ENCODE results near the gene TNRC18.
"Not testable (repeated sequence)": the region's sequence is repeated elsewhere in the genome, so short reads cannot be mapped to it uniquely, and the experiment has no call there.

Gene TNRC18

GRCh38 chr7:5380350-5381070, 43.1 kb downstream of the TNRC18 start:
- ATAC-seq (replicated peaks): no peak
- Mint-ChIP-seq H3K27me3 (no peaks in the 10 kb centered on the region), H3K4me1 (ENCODE audit: low read depth in 2 of 2) (peaks cover 35 to 39% of the 10 kb centered on the region in 2 donors), H3K36me3 (ENCODE audit: insufficient read depth) (peaks cover 23% of the 10 kb centered on the region), H3K9me3 (no peaks in the 10 kb centered on the region), H3K4me3 (no peak overlapping the region), H3K27ac (peak overlapping the region; percentile 63 to 91)
- DNase-seq: no peak

GRCh38 chr7:5379546-5379945, 44.1 kb downstream of the TNRC18 start:
- no peak for ATAC-seq (replicated peaks)
- no peaks in the 10 kb centered on the region for H3K27me3 Mint-ChIP-seq
- no peaks in the 10 kb centered on the region for H3K9me3 Mint-ChIP-seq
- peaks cover 23% of the 10 kb centered on the region for H3K36me3 Mint-ChIP-seq (ENCODE audit: insufficient read depth)
- H3K27ac Mint-ChIP-seq: no peak overlapping the region
- peaks cover 33 to 36% of the 10 kb centered on the region in 2 donors for H3K4me1 Mint-ChIP-seq (ENCODE audit: low read depth in 2 of 2)
- no peak for DNase-seq
- no peak overlapping the region for H3K4me3 Mint-ChIP-seq

- Mint-ChIP-seq H3K4me1 (ENCODE audit: low read depth in 2 of 2) (peaks cover 22 to 26% of the 10 kb centered on the region in 2 donors), H3K4me3 (no peak overlapping the region), H3K9me3 (no peaks in the 10 kb centered on the region), H3K27ac (no peak overlapping the region), H3K36me3 (ENCODE audit: insufficient read depth) (peaks cover 36% of the 10 kb centered on the region), H3K27me3 (no peaks in the 10 kb centered on the region)
- DNase-seq (no peak), ATAC-seq (replicated peaks) (no peak)
Measured at GRCh38 chr7:5377816-5378215, 45.8 kb downstream of the TNRC18 start.

- ATAC-seq (replicated peaks) (no peak), DNase-seq (no peak)
- no peak overlapping the region for H3K27ac Mint-ChIP-seq
- peaks cover 20 to 23% of the 10 kb centered on the region in 2 donors for H3K4me1 Mint-ChIP-seq (ENCODE audit: low read depth in 2 of 2)
- no peaks in the 10 kb centered on the region for H3K9me3 Mint-ChIP-seq
- H3K36me3 Mint-ChIP-seq (ENCODE audit: insufficient read depth): peaks cover 41% of the 10 kb centered on the region
- H3K4me3 Mint-ChIP-seq: no peak overlapping the region
- H3K27me3 Mint-ChIP-seq: no peaks in the 10 kb centered on the region
Measured at GRCh38 chr7:5377279-5377678, 46.4 kb downstream of the TNRC18 start.

GRCh38 chr7:5375925-5376324, 47.7 kb downstream of the TNRC18 start:
- no peaks in the 10 kb centered on the region for H3K9me3 Mint-ChIP-seq
- no peaks in the 10 kb centered on the region for H3K27me3 Mint-ChIP-seq
- DNase-seq: peak in 2 of 3 experiments; percentile 11 to 18
- peak overlapping the region; percentile 23 to 32 for H3K27ac Mint-ChIP-seq
- ATAC-seq (replicated peaks): peak; percentile 84
- H3K4me1 Mint-ChIP-seq (ENCODE audit: low read depth in 2 of 2): peaks cover 13 to 15% of the 10 kb centered on the region in 2 donors
- peak overlapping the region in 1 of 2 donors; percentile 49 for H3K4me3 Mint-ChIP-seq
- peaks cover 49% of the 10 kb centered on the region for H3K36me3 Mint-ChIP-seq (ENCODE audit: insufficient read depth)

- H3K36me3 Mint-ChIP-seq (ENCODE audit: insufficient read depth): peaks cover 54% of the 10 kb centered on the region
- no peak for ATAC-seq (replicated peaks)
Measured at GRCh38 chr7:5374464-5374863, 49.2 kb downstream of the TNRC18 start.

GRCh38 chr7:5373300-5373699, 50.3 kb downstream of the TNRC18 start:
- H3K9me3 Mint-ChIP-seq: no peaks in the 10 kb centered on the region
- DNase-seq (no peak), ATAC-seq (replicated peaks) (no peak)
- no peak overlapping the region for H3K4me3 Mint-ChIP-seq
- H3K36me3 Mint-ChIP-seq (ENCODE audit: insufficient read depth): peaks cover 65% of the 10 kb centered on the region
- H3K27me3 Mint-ChIP-seq: no peaks in the 10 kb centered on the region
- H3K27ac Mint-ChIP-seq: peak overlapping the region; percentile 12 to 44
- H3K4me1 Mint-ChIP-seq (ENCODE audit: low read depth in 2 of 2): peaks cover 12 to 16% of the 10 kb centered on the region in 2 donors

More at GRCh38 chr7:5374464-5374863, 49.2 kb downstream of the TNRC18 start:
- no peak for DNase-seq
- Mint-ChIP-seq H3K4me3 (no peak overlapping the region), H3K9me3 (no peaks in the 10 kb centered on the region), H3K4me1 (ENCODE audit: low read depth in 2 of 2) (peaks cover 8 to 14% of the 10 kb centered on the region in 2 donors), H3K27me3 (no peaks in the 10 kb centered on the region), H3K27ac (no peak overlapping the region)

- H3K4me3 Mint-ChIP-seq: peak overlapping the region in 1 of 2 donors; percentile 23
- peak overlapping the region; percentile 81 to 90 for H3K27ac Mint-ChIP-seq
- H3K36me3 Mint-ChIP-seq (ENCODE audit: insufficient read depth): peaks cover 76% of the 10 kb centered on the region
- no peaks in the 10 kb centered on the region for H3K9me3 Mint-ChIP-seq
- ATAC-seq (replicated peaks) (no peak), DNase-seq (no peak)
- peaks cover 9 to 11% of the 10 kb centered on the region in 2 donors for H3K4me1 Mint-ChIP-seq (ENCODE audit: low read depth in 2 of 2)
- no peaks in the 10 kb centered on the region for H3K27me3 Mint-ChIP-seq
Measured at GRCh38 chr7:5370454-5371353, 52.9 kb downstream of the TNRC18 start.

GRCh38 chr7:5367661-5368060, 56.0 kb downstream of the TNRC18 start:
- DNase-seq (no peak), ATAC-seq (replicated peaks) (no peak)
- Mint-ChIP-seq H3K27me3 (no peaks in the 10 kb centered on the region), H3K27ac (no peak overlapping the region), H3K36me3 (ENCODE audit: insufficient read depth) (peaks cover 63% of the 10 kb centered on the region), H3K4me3 (no peak overlapping the region), H3K9me3 (no peaks in the 10 kb centered on the region), H3K4me1 (ENCODE audit: low read depth in 2 of 2) (peaks cover 13 to 15% of the 10 kb centered on the region in 2 donors)

- not testable (repeated sequence) for H3K4me3 Mint-ChIP-seq, H3K27ac Mint-ChIP-seq
- peaks cover 13 to 15% of the 10 kb centered on the region in 2 donors for H3K4me1 Mint-ChIP-seq (ENCODE audit: low read depth in 2 of 2)
Measured at GRCh38 chr7:5365976-5366625, 57.5 kb downstream of the TNRC18 start.

GRCh38 chr7:5363729-5364128, 59.9 kb downstream of the TNRC18 start:
- Mint-ChIP-seq H3K4me3 (peak overlapping the region in 1 of 2 donors; percentile 36), H3K27me3 (no peaks in the 10 kb centered on the region), H3K4me1 (ENCODE audit: low read depth in 2 of 2) (peaks cover 9 to 12% of the 10 kb centered on the region in 2 donors), H3K9me3 (no peaks in the 10 kb centered on the region), H3K27ac (peak overlapping the region in 1 of 2 donors; percentile 23), H3K36me3 (ENCODE audit: insufficient read depth) (peaks cover 56% of the 10 kb centered on the region)
- DNase-seq (no peak), ATAC-seq (replicated peaks) (no peak)

More at GRCh38 chr7:5365976-5366625, 57.5 kb downstream of the TNRC18 start:
- not testable (repeated sequence) for H3K9me3 Mint-ChIP-seq, H3K27me3 Mint-ChIP-seq
- ATAC-seq (replicated peaks) (peak; percentile 94), DNase-seq (peak; percentile 60 to 70 (median 65))
- peaks cover 48% of the 10 kb centered on the region for H3K36me3 Mint-ChIP-seq (ENCODE audit: insufficient read depth)

GRCh38 chr7:5362466-5362865, 61.2 kb downstream of the TNRC18 start:
- H3K27me3 Mint-ChIP-seq: no peaks in the 10 kb centered on the region
- peaks cover 53% of the 10 kb centered on the region for H3K36me3 Mint-ChIP-seq (ENCODE audit: insufficient read depth)
- ATAC-seq (replicated peaks) (no peak), DNase-seq (no peak)
- no peaks in the 10 kb centered on the region for H3K9me3 Mint-ChIP-seq
- H3K27ac Mint-ChIP-seq: no peak overlapping the region
- H3K4me1 Mint-ChIP-seq (ENCODE audit: low read depth in 2 of 2): peaks cover 9 to 12% of the 10 kb centered on the region in 2 donors
- no peak overlapping the region for H3K4me3 Mint-ChIP-seq

- H3K4me1 Mint-ChIP-seq (ENCODE audit: low read depth in 2 of 2): peaks cover 7 to 12% of the 10 kb centered on the region in 2 donors
- no peak overlapping the region for H3K4me3 Mint-ChIP-seq
- no peaks in the 10 kb centered on the region for H3K27me3 Mint-ChIP-seq
- DNase-seq (no peak), ATAC-seq (replicated peaks) (no peak)
- no peak overlapping the region for H3K27ac Mint-ChIP-seq
- no peaks in the 10 kb centered on the region for H3K9me3 Mint-ChIP-seq
- H3K36me3 Mint-ChIP-seq (ENCODE audit: insufficient read depth): peaks cover 55% of the 10 kb centered on the region
Measured at GRCh38 chr7:5361446-5362127, 62.0 kb downstream of the TNRC18 start.

Data from effector memory CD8-positive, alpha-beta T cell (primary cell).